Stimulated activated CD8-positive, alpha-beta memory T cell treated with anti-CD3 and anti-CD28 coated beads, Interleukin-4, amount 100 ng/mL, for 1 hour (primary cell): ENCODE results near the gene NCAPG2.
"Not testable (repeated sequence)": the region's sequence is repeated elsewhere in the genome, so short reads cannot be mapped to it uniquely, and the experiment has no call there.

ENCODE experiments used
- DNase-seq, 2 donors: peaks; one replicate each; pipeline ENCODE4 v3.0.0-alpha.2; 2020; ENCODE audit warnings: low read depth in 2 of 2, low spot score in 1 of 2

The NCAPG2 gene

DNA sequence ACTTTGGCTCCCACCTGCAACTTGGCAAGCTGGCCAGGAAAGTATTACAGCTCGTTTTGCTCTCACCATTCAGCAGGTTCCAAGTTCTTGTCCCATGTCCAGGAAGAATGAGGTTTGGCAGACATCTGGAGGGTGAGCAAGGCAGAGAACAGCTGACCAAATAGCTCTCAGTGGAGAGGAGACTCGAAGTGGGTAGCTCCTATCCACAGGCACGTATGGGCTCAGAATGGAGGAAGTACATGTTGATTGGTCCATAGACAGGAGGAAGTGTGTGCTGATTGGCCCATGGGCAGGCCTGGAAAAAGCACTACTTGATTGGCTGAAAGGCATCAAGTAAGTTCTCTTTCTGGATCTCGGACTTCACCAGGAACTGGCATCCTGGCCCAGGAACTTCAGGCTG is 3.0 kb upstream of the NCAPG2 start:
- no peak for DNase-seq

DNA sequence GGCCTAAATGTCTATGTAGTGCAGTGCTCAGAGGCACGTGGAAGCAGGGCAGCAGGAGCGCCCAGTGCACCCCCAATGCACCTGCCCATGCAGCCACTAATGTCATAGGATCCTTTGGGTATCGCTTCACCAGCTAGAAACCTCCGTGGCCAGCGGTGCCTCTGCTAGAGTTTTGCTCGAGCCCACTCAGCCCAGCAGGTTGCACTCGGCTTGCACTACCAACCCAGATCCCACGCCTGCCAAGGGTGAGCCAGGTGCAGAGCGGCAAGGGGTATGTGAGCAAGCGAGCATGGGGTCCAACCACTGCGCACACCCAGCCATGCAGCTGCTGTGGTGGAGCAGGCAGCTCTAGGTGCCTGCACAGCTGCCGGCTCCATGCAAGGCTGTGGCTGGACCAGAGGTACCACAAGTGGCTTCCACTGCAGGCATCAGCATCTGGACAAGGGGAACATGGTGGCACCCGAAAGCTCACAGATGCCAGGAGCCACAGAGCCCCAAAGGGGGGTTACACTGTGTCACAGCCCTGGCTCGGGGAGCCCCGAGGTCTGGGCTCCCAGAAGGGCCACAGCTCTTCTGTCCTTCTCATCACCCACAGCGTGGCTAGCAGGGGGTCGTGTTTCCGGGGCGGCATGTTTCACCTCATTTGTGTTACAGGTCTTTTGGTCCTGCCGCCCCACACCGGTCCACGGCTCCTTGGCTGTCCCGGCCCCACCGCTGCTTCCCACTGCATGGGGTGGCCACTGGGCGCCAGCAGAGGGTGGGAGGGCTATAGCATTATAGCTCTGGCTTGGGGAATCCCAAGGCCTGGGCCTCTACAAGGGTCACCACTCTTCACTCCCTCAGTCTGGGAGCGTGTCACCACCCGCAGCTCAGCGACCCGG is 2.3 kb upstream of the NCAPG2 start:
- no peak for DNase-seq

DNA sequence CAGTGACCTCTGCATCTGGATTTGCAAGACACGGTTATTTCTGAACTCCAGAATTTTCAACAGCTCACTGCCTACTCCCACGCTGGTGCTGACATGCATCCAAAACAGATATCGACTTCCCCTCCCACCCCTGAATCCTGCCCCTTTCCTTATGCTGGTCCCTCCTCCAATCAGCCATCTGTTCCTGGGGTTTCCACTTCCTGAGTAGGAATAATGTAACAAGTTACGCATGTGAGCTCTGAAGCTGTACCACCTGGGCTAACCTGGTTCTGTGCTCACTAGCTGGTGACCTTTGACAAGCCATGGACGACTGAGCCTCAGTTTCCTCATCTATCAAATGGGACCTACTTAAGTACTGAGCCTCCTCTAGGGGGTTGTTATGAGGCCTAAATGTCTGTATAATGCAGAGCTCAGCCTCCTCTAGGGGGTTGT is 1.7 kb upstream of the NCAPG2 start:
- no peak for DNase-seq

- DNase-seq: no peak
Observed at GRCh38 chr7:158705234-158705850, 738 bp upstream of the NCAPG2 start.

DNA sequence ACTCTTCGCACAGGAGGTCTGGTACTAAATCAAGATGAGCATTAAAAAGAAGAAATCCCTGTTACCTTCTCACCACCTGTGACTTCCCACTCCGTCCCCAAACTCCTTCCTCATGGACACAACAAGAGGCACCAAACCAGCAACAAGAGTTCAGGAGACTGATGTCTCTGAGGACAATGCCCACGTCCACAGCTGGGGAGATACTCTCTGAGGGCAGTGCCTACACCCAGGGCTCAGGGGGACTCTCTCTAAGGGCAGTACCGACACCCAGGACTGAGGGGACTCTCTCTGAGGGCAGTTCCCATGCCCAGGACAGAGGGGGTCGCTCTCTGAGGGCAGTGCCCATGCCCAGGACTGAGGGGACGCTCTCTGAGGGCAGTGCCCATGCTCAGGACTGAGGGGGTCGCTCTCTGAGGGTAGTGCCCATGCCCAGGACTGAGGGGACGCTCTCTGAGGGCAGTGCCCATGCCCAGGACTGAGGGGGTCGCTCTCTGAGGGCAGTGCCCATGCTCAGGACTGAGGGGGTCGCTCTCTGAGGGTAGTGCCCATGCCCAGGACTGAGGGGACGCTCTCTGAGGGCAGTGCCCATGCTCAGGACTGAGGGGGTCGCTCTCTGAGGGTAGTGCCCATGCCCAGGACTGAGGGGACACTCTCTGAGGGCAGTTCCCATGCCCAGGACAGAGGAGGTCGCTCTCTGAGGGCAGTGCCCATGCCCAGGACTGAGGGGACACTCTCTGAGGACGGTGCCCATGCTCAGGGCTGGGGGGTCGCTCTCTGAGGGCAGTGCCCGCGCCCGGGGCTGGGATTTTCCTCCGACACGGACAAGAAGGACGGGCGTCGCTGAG is 703 bp downstream of the NCAPG2 start:
- not testable (repeated sequence) for DNase-seq

- DNase-seq: no peak
Observed at GRCh38 chr7:158702944-158703343, 1.7 kb downstream of the NCAPG2 start.

DNA sequence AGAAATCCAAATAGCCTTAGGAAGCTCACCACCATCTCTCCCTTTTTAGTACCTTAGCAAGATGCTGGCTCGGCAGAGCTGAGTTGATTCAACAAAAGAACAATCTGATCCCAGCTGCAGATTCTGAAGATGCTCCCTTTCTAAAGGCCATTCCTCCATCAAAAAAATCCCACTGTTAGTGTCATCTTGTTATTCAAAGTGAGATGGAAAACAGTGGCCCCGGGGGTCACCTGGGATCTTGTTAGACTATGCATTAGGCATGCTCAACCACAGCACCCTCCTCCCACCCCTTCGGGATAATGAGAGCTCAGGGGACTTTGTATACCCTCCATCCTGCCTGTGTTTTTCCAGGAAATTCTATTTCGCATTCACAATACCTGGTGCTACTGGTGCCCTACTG is 2.4 kb downstream of the NCAPG2 start:
- DNase-seq: no peak

- DNase-seq: no peak
Observed at GRCh38 chr7:158700008-158700407, 4.6 kb downstream of the NCAPG2 start.

DNA sequence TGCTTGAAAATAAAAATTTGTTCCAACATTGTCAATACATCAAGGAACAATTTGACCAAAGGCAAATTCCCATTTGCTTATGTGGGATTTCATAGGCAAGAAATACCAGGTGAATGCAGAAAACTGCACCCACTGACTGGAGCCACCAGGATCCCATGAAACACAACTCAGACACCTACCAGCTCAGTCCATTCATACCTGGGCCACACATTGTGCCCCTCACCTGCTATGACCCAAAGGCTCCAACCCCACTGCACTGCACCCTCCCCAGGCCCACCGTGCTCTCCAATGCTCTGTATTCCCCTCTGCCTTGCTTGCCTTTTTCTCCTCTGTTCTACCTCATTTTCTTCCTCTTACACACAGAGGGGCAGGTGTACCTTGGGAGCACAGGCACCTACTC is 5.3 kb downstream of the NCAPG2 start:
- no peak for DNase-seq

- DNase-seq: no peak
Observed at GRCh38 chr7:158698657-158699195, 5.9 kb downstream of the NCAPG2 start.

- DNase-seq: not testable (repeated sequence)
Observed at GRCh38 chr7:158697597-158697996, 7.0 kb downstream of the NCAPG2 start.

GRCh38 chr7:158695726-158696452 is 8.7 kb downstream of the NCAPG2 start:
- DNase-seq: peak in 1 of 2 donors; percentile 14

GRCh38 chr7:158695056-158695455 is 9.5 kb downstream of the NCAPG2 start:
- DNase-seq: no peak

DNA sequence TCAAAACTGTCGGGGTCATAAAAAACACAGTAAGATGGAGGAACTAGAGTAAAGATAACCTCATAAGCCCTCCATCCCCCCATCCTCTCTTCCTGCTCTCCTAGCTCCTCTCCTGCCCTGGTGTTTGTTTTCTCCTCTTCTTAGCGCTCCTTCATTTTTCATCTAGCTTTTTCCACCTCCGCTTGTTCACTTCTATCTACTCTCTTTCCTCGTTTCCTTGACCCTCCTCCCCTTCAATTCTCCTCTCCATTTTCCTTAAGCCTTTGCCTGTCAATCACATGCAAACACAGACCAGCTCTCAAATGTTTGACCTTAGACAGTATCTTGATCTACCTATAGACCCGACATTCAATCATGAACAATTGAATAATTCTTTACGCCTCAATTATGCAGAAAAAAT is 10.0 kb downstream of the NCAPG2 start:
- DNase-seq: no peak

DNA sequence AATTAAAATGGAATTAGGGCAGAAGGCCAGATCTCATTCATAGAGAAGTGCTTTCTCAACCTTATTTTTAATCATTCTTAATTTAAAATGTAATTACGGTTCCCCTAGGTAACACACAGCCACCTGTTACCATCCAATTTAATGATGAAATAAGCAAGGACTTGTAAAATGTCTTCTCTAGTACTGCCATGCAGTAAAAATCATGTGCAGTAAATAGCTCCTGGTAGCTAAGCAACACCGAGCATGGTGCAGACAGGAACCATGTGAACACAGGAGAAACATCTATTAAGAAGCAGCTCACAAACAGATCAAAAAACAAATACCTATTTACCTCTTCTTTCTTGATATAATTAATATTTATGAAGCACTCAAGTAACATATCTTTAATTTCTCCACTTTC is 15.1 kb downstream of the NCAPG2 start:
- no peak for DNase-seq

GRCh38 chr7:158687406-158687805 is 17.2 kb downstream of the NCAPG2 start:
- DNase-seq: no peak

DNA sequence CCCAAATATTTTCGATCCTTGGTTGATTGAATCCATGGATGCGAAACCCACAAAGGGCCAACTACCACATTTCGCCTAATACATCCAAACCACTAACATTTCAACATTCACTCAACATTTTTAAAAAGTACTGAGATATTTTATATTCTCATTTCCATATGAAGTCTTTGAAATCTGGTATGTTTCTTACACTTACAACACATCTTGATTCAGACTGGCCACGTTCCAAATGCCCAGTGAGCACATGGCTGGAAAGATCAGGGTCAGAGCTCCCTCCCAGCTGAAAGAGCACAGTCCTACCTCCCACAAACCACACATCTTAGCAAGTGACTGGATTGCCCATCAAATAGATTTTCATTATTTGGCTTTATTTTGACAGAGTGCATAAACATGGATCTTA is 18.9 kb downstream of the NCAPG2 start:
- DNase-seq: no peak

- DNase-seq: no peak
Observed at GRCh38 chr7:158684329-158684728, 20.3 kb downstream of the NCAPG2 start.

- no peak for DNase-seq
Observed at GRCh38 chr7:158683541-158683940, 21.1 kb downstream of the NCAPG2 start.

DNA sequence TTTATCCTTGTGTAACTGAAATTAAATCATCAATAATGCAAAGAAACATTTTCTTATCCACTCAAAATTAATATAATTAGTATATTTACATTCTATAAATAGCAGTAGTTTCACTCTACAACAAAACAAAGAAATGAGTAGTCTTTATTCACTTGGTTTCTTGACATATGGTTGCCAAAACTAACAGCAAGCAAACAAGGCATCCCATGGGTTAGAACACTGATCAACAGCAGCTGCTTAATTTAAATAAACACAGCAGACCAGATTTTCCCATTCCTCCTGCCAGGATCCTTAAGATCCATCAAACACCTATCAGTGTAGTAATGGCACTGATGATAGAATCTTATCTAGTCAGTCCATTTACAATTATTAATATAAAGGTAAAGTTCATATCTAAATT is 22.1 kb downstream of the NCAPG2 start:
- no peak for DNase-seq

DNA sequence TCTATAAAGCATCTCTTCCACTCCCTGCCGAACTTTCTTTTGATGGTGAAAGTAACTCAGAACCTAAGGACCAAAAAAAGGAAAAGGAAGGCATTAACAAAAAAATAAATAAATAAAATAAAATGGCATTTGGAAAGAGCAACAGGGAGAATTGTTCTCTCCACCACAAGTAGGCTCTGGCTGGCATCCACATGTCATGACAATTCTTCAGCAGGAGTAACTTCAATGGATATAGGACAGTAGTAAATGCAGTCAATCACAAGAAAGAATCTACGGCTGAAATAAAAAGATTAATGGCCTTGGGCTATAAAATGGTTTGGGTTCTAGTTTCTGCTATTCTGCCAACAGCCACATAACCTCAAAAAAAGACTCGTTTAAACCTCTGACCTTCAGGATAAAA is 23.9 kb downstream of the NCAPG2 start:
- no peak for DNase-seq
